Measurements from ENCODE around the gene PIP5K1B.

Gene PIP5K1B, protein sequence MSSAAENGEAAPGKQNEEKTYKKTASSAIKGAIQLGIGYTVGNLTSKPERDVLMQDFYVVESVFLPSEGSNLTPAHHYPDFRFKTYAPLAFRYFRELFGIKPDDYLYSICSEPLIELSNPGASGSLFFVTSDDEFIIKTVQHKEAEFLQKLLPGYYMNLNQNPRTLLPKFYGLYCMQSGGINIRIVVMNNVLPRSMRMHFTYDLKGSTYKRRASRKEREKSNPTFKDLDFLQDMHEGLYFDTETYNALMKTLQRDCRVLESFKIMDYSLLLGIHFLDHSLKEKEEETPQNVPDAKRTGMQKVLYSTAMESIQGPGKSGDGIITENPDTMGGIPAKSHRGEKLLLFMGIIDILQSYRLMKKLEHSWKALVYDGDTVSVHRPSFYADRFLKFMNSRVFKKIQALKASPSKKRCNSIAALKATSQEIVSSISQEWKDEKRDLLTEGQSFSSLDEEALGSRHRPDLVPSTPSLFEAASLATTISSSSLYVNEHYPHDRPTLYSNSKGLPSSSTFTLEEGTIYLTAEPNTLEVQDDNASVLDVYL

DNA sequence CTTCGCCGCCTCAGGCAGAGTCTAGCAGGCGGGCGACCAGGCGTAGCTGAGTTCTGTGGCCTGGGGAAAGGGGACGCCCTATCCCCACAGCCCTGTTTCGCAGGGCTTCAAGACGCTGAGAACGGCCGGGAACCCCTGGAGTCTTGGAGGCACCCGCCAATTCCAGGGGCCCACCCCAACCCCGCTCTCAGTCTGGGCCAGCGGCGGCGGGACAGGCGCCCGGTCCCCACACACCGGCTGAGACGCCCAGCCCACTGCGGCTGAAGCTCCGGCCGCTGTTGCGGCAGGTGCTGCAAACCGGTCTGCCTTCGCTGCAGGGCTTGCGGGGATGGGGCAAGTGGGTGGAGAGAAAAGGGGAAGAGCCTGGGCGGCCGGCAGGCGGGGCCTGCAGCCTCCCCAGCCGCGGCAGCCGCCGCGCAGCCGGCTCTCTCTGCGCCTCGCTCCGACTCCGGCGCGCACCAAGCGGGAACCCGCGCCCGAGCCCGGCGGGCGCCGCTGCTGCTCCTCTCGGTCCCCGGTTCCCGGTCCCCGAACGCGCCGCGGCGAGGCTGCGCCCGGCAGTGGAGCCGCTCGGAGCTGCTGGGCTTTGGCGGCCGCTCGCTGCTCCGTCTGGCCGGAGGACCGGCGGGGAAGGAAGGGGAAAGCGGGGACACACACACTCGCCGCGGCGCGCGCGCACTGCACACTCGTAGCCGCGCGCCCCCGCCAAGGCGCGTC, at the start of gene PIP5K1B:
TSS of gene PIP5K1B (plus strand) at position 427 of the 717 bp plus-strand sequence. CDS start 117,375 bp downstream, outside the sequence.
- H3K9ac ChIP-seq (ENCODE audit: low read depth, low read length), result peak within 1 kb of the TSS; percentile 53; the same call in 1 of the 2 replicates
- peak within 1 kb of the TSS; percentile 79 for H3K4me3 ChIP-seq (ENCODE audit: low read depth, low read length)
- H3K4me1 ChIP-seq (ENCODE audit: control insufficient read depth, insufficient read depth, low read length), result peaks cover 19% of the 10 kb centered on the region
- H3K9me3 ChIP-seq (ENCODE audit: control insufficient read depth, insufficient read depth, low read length), result no peaks in the 10 kb centered on the region
- H3K27ac ChIP-seq (ENCODE audit: low read depth, low read length), result peak within 1 kb of the TSS; percentile 48
- H3K27me3 ChIP-seq (ENCODE audit: control insufficient read depth, insufficient read depth, low read length), result peaks cover 55% of the 10 kb centered on the region
- H3K36me3 ChIP-seq (ENCODE audit: control insufficient read depth, insufficient read depth, low read length), result no peaks in the 10 kb centered on the region

DNA sequence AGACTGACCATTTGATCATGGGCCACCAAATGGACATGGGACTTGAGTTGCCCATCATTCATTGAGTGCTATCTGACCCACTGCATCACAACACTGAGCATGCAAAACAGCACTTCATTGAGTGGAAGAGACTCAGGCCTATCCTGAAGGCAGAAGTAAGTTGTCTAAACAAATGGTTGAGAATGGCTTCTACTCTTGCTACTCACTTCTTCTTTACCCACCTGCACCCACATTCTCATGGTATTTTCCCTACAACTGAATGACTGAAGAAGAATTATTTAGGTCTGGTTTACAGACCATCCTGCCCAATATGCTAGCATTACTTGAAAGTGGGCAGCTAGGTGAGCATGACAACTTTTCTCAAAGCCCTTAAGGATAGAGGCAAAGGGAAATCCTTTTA, 41.0 kb upstream of the PIP5K1B start:
- no peaks in the 10 kb centered on the region for H3K27me3 ChIP-seq (ENCODE audit: control insufficient read depth, insufficient read depth, low read length)
- H3K36me3 ChIP-seq (ENCODE audit: control insufficient read depth, insufficient read depth, low read length), result no peaks in the 10 kb centered on the region
- peaks cover 15% of the 10 kb centered on the region for H3K4me1 ChIP-seq (ENCODE audit: control insufficient read depth, insufficient read depth, low read length)
- H3K9ac ChIP-seq (ENCODE audit: low read depth, low read length), result no peak overlapping the region
- H3K4me3 ChIP-seq (ENCODE audit: low read depth, low read length), result no peak overlapping the region
- no peak overlapping the region for H3K27ac ChIP-seq (ENCODE audit: low read depth, low read length)
- H3K9me3 ChIP-seq (ENCODE audit: control insufficient read depth, insufficient read depth, low read length), result no peaks in the 10 kb centered on the region

DNA sequence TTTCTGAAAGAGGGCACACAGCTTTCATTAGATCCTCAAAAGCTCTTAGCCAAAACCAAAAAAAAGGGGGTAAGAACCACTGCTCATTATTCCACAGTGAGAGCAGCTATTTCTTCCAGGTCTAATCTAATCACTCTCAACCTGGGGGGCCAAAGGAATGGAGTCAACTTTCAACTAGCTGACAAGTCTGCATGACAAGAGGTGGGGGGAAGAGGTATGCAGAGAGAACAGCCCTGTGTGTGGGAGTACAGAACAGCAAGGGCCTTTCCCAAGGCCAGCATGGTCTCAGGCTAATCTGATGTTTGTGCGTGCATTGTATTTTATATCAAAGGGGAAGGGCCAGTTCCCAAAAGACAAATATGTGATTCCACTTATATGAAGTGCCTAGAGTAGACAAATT, 36.9 kb upstream of the PIP5K1B start:
- H3K36me3 ChIP-seq (ENCODE audit: control insufficient read depth, insufficient read depth, low read length), result no peaks in the 10 kb centered on the region
- H3K4me3 ChIP-seq (ENCODE audit: low read depth, low read length), result no peak overlapping the region
- no peaks in the 10 kb centered on the region for H3K27me3 ChIP-seq (ENCODE audit: control insufficient read depth, insufficient read depth, low read length)
- H3K4me1 ChIP-seq (ENCODE audit: control insufficient read depth, insufficient read depth, low read length), result peaks cover 39% of the 10 kb centered on the region
- H3K9ac ChIP-seq (ENCODE audit: low read depth, low read length), result no peak overlapping the region
- no peaks in the 10 kb centered on the region for H3K9me3 ChIP-seq (ENCODE audit: control insufficient read depth, insufficient read depth, low read length)
- peak overlapping the region; percentile 64 for H3K27ac ChIP-seq (ENCODE audit: low read depth, low read length)

DNA sequence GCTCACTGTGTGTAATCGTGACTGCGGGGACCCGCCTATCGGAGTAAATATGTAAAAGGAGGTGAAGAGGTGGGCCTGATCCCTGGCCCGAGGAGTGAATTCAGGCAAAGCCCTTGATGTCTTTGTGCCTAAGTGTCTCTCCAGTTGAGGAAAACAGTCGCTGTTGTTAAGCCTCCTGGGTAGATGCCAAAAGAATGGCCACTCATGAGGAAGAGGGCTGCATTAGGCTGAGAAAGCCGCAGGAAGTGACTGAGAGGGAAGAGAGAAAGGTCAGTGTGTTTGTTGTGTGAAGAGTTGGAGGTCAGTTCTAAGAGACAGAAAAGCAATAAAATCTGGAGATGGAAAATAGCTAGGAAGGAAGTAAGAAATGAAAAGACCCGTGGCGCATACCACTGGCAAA, 35.8 kb upstream of the PIP5K1B start:
- Histone ChIP-seq H3K27ac (ENCODE audit: low read depth, low read length) (peak overlapping the region; percentile 64), H3K27me3 (ENCODE audit: control insufficient read depth, insufficient read depth, low read length) (no peaks in the 10 kb centered on the region), H3K9ac (ENCODE audit: low read depth, low read length) (no peak overlapping the region), H3K4me3 (ENCODE audit: low read depth, low read length) (no peak overlapping the region), H3K36me3 (ENCODE audit: control insufficient read depth, insufficient read depth, low read length) (no peaks in the 10 kb centered on the region), H3K4me1 (ENCODE audit: control insufficient read depth, insufficient read depth, low read length) (peaks cover 39% of the 10 kb centered on the region), H3K9me3 (ENCODE audit: control insufficient read depth, insufficient read depth, low read length) (no peaks in the 10 kb centered on the region)

DNA sequence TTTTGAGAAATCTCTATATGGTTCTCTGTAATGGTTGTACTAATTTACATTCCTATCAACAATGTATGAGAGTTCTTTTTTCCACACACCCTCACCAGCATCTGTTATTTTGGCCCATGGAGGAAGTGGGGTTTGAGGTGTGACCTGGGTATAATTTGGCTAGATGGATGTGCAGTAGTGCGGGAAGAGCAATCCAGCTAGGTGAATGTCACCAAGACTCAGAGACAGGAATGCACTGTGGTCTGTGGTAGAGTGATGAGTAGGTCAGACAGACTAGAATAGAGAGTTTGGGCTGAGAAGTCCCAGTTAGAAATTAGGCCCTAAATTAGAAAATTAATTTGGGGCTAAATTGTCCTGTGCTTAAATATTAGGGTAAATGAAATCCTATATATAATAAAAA, 32.8 kb upstream of the PIP5K1B start:
- Histone ChIP-seq H3K4me1 (ENCODE audit: control insufficient read depth, insufficient read depth, low read length) (peaks cover 39% of the 10 kb centered on the region), H3K9me3 (ENCODE audit: control insufficient read depth, insufficient read depth, low read length) (no peaks in the 10 kb centered on the region), H3K27ac (ENCODE audit: low read depth, low read length) (no peak overlapping the region), H3K4me3 (ENCODE audit: low read depth, low read length) (no peak overlapping the region), H3K27me3 (ENCODE audit: control insufficient read depth, insufficient read depth, low read length) (no peaks in the 10 kb centered on the region), H3K36me3 (ENCODE audit: control insufficient read depth, insufficient read depth, low read length) (no peaks in the 10 kb centered on the region), H3K9ac (ENCODE audit: low read depth, low read length) (no peak overlapping the region)

DNA sequence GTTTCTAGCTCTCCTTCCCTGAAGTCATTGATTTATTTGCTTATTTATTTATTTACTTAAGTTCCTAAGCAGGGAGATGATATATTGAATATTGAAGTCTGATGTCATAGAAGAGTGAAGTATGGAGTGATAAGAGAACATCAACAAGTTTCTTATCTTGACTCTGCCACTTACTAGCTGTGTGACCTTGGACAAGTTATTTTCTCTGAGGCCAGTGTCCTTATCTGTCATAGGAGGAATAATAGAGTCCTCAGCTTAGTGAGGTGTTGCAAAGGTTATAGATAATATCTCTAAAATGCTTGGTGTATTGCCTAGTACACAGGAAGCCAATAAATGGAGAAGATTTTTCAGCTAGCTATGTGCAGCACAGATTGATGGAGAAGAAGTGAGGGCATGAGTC, 32.4 kb upstream of the PIP5K1B start:
- Histone ChIP-seq H3K9me3 (ENCODE audit: control insufficient read depth, insufficient read depth, low read length) (no peaks in the 10 kb centered on the region), H3K4me1 (ENCODE audit: control insufficient read depth, insufficient read depth, low read length) (peaks cover 36% of the 10 kb centered on the region), H3K27ac (ENCODE audit: low read depth, low read length) (no peak overlapping the region), H3K27me3 (ENCODE audit: control insufficient read depth, insufficient read depth, low read length) (no peaks in the 10 kb centered on the region), H3K36me3 (ENCODE audit: control insufficient read depth, insufficient read depth, low read length) (no peaks in the 10 kb centered on the region), H3K9ac (ENCODE audit: low read depth, low read length) (no peak overlapping the region), H3K4me3 (ENCODE audit: low read depth, low read length) (no peak overlapping the region)

DNA sequence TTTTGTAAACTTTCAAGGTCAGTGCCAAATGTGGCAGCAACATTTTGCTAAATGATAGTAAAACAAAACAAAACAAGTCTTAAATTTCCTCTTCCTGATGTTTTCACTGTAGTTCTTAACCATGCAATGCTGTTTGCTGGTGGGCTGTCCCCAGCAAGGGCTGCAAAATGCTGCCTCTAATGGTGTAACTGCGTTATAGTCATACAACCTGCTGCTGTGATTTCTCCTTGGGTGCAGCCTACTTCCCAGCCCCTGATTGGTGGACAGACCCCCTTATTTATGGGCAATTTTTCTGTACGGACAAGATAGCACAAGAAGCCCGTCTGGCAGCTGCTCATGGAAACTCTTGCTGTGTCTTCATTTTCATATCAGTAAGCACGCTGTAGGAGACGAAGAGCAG, 26.6 kb upstream of the PIP5K1B start:
- H3K36me3 ChIP-seq (ENCODE audit: control insufficient read depth, insufficient read depth, low read length), result no peaks in the 10 kb centered on the region
- H3K27ac ChIP-seq (ENCODE audit: low read depth, low read length), result no peak overlapping the region
- no peaks in the 10 kb centered on the region; the same call in 1 of the 2 replicates for H3K27me3 ChIP-seq (ENCODE audit: control insufficient read depth, insufficient read depth, low read length)
- H3K4me1 ChIP-seq (ENCODE audit: control insufficient read depth, insufficient read depth, low read length), result peaks cover 4% of the 10 kb centered on the region; the same call in 1 of the 2 replicates
- no peak overlapping the region for H3K4me3 ChIP-seq (ENCODE audit: low read depth, low read length)
- no peaks in the 10 kb centered on the region for H3K9me3 ChIP-seq (ENCODE audit: control insufficient read depth, insufficient read depth, low read length)
- H3K9ac ChIP-seq (ENCODE audit: low read depth, low read length), result no peak overlapping the region

DNA sequence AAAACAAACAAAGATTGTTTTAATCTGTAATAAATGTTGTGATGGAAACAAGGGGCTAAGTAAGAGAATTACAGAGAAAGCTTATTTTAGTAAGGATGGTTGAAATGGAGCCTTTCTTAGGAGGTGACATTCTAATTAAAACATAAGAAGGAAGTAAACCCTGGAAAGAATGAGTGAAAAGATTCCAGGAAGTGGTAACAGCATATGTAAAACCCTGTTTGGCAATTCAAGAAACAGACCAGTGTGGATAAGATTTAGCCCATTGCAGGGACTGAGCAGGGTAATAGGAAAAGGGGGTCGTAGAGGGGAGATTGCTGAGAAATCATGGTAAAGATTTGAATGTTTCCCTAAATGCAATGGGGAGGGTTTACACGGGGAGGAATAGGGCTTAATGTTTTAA, 21.6 kb upstream of the PIP5K1B start:
- Histone ChIP-seq H3K27me3 (ENCODE audit: control insufficient read depth, insufficient read depth, low read length) (no peaks in the 10 kb centered on the region; the same call in 1 of the 2 replicates), H3K9me3 (ENCODE audit: control insufficient read depth, insufficient read depth, low read length) (no peaks in the 10 kb centered on the region), H3K9ac (ENCODE audit: low read depth, low read length) (no peak overlapping the region), H3K4me1 (ENCODE audit: control insufficient read depth, insufficient read depth, low read length) (peaks cover 1% of the 10 kb centered on the region; the same call in 1 of the 2 replicates), H3K36me3 (ENCODE audit: control insufficient read depth, insufficient read depth, low read length) (no peaks in the 10 kb centered on the region), H3K27ac (ENCODE audit: low read depth, low read length) (no peak overlapping the region), H3K4me3 (ENCODE audit: low read depth, low read length) (no peak overlapping the region)

DNA sequence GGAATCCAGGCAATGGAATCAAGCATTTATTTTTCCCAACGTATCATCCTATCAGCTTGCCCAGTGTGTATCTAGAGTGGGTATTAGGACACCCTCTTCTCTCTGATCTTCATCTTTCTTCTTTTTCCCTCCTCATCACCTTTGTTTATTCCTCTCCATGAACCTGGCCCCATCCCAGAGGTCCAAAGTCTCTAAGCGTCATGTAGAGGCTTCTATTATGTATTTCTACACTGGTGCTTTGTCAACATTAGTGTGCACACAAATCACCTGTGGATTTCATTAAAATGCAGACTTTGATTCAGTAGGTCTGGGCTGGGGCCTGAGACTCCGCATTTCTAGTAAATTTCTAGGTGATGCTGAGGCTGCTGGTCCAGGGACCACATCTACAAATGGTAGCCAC, 19.8 kb upstream of the PIP5K1B start:
- Histone ChIP-seq H3K9me3 (ENCODE audit: control insufficient read depth, insufficient read depth, low read length) (no peaks in the 10 kb centered on the region), H3K27ac (ENCODE audit: low read depth, low read length) (no peak overlapping the region), H3K36me3 (ENCODE audit: control insufficient read depth, insufficient read depth, low read length) (no peaks in the 10 kb centered on the region), H3K9ac (ENCODE audit: low read depth, low read length) (no peak overlapping the region), H3K4me1 (ENCODE audit: control insufficient read depth, insufficient read depth, low read length) (peaks cover 6% of the 10 kb centered on the region; the same call in 1 of the 2 replicates), H3K27me3 (ENCODE audit: control insufficient read depth, insufficient read depth, low read length) (no peaks in the 10 kb centered on the region; the same call in 1 of the 2 replicates), H3K4me3 (ENCODE audit: low read depth, low read length) (no peak overlapping the region)

DNA sequence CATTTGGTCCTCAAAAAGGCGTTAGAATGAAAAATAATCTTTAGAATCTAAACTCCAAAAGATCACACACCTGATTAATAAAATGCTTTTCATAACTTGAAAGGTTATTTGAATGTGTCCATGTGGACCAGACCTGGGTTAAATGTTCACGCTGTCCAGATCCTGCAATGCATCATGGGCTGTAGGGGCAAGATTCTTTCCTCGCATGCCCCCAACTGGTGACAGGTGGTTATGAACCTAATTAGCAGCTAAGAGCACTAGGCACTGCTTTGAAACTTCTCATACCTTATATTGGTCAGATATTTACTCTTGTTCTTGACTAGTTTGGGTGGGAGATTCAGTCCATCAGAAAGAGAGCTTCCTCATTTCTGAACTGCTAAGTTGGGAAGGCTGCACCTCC, 19.3 kb upstream of the PIP5K1B start:
- H3K4me3 ChIP-seq (ENCODE audit: low read depth, low read length), result no peak overlapping the region
- no peaks in the 10 kb centered on the region for H3K36me3 ChIP-seq (ENCODE audit: control insufficient read depth, insufficient read depth, low read length)
- no peak overlapping the region for H3K9ac ChIP-seq (ENCODE audit: low read depth, low read length)
- H3K4me1 ChIP-seq (ENCODE audit: control insufficient read depth, insufficient read depth, low read length), result peaks cover 9% of the 10 kb centered on the region; the same call in 1 of the 2 replicates
- no peaks in the 10 kb centered on the region for H3K9me3 ChIP-seq (ENCODE audit: control insufficient read depth, insufficient read depth, low read length)
- H3K27ac ChIP-seq (ENCODE audit: low read depth, low read length), result no peak overlapping the region
- no peaks in the 10 kb centered on the region; the same call in 1 of the 2 replicates for H3K27me3 ChIP-seq (ENCODE audit: control insufficient read depth, insufficient read depth, low read length)

DNA sequence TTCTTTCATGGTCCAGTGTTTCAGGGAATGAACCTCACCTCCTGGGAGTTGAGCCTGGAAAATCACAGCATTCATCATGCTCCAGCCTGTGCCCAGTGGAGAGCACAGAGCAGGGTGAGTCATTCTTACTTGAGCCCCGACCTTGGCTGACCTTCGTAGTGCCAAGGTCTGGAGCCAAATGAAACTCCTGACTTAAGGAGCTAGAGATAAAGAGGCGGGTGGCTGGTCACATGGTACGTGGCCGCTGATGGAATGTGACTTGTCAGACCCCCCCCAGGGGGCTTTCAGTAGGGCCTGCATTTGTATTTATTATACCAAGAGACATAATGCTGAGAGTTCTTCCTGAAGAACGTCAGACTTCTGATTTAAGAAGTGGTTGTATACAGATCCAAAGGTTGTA, 15.0 kb upstream of the PIP5K1B start:
- no peak overlapping the region for H3K27ac ChIP-seq (ENCODE audit: low read depth, low read length)
- no peaks in the 10 kb centered on the region for H3K9me3 ChIP-seq (ENCODE audit: control insufficient read depth, insufficient read depth, low read length)

More for the DNA sequence above, 15.0 kb upstream of the PIP5K1B start:
- peaks cover 9% of the 10 kb centered on the region; the same call in 1 of the 2 replicates for H3K4me1 ChIP-seq (ENCODE audit: control insufficient read depth, insufficient read depth, low read length)
- H3K36me3 ChIP-seq (ENCODE audit: control insufficient read depth, insufficient read depth, low read length), result no peaks in the 10 kb centered on the region
- no peak overlapping the region for H3K9ac ChIP-seq (ENCODE audit: low read depth, low read length)
- H3K4me3 ChIP-seq (ENCODE audit: low read depth, low read length), result no peak overlapping the region
- no peaks in the 10 kb centered on the region for H3K27me3 ChIP-seq (ENCODE audit: control insufficient read depth, insufficient read depth, low read length)

All from HUES48 (cell line).